Activated gamma-delta T cell treated with Interleukin-2 at 50 U/mL for 16 hours (primary cell): ENCODE data around the gene POLN.

Experiments used
- DNase-seq: peaks from one replicate; pipeline ENCODE4 v3.0.0-alpha.2; 2020

Gene POLN

GRCh38 chr4:2066571-2067445 is 175.1 kb downstream of the POLN start:
- no peak for DNase-seq

GRCh38 chr4:2066011-2066551 is 175.8 kb downstream of the POLN start:
- no peak for DNase-seq

DNA sequence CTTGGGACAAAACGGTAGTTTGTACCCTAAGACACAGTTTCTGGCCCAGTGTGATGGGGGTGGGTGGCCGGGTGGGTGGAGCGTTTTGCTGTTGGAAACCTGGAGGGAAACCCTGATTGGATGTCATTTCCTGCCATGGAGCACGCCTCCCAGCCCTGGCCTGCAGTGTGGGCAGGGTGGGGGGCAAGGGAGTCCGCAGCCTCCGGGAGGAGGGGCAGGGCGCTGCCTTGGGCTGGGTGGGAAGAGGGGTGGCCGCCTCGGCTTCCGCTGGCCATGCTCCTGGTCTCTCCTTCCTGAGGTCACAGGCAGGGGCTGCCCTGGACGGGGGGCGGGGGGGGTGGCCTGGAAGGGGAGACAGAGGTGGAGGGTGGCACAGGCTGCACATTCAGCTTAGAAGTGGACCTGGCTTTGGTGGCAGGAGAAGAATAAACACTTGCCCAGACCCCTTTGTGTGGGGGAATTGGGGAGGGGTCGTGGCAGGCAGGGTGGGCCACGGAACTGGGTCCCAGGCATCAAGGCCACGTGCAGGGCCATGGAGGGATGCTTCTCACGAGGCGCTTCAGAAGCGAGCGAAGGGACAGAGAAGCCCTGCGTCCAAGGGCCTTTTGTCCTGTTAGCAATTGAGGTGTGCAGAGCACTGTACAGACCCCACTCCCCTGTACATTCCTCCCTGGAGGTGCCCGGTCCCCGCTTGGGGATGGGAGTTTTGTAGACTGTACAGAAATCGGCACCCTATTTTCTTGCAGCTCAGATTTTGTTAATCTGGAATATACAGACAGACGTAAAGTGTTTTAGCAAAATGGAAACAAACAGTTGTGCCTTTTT is 176.6 kb downstream of the POLN start:
- DNase-seq: no peak

DNA sequence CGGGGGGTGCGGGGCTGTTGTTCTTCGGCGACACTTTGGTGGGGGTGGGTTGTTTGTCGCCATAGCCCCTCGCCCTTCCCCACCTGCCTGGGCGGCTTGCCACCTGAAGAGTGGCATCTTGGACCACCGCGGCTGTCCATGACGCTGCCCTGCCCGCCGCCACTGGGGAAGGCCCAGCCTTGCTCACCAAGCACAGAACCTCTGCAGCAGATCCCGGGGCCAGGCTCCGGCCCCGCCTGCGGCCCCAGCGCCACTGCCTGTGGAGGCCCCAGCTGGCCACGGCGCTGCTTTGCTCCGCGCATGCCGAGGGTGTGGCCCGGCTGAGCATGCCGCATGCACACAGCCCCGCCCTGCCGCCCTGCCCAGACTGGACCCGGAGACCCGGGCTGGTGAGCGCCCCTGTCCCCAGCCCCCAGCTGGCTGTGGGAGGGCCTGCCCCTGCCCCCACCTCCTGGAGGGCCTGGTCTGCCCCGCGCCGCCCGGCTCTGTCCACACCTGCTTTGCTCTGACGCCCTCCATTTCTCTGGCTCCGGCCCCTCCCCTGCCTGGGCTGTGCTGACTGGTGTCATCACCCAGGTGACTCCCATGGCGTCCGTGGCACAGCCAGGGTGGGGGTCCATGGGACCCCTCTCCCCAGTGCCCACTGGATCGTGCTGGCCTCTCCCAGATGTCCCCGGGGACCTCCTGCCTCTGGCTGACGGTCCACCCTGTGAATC is 177.5 kb downstream of the POLN start:
- no peak for DNase-seq

- no peak for DNase-seq
Measured at GRCh38 chr4:2063557-2064275, 178.2 kb downstream of the POLN start.

DNA sequence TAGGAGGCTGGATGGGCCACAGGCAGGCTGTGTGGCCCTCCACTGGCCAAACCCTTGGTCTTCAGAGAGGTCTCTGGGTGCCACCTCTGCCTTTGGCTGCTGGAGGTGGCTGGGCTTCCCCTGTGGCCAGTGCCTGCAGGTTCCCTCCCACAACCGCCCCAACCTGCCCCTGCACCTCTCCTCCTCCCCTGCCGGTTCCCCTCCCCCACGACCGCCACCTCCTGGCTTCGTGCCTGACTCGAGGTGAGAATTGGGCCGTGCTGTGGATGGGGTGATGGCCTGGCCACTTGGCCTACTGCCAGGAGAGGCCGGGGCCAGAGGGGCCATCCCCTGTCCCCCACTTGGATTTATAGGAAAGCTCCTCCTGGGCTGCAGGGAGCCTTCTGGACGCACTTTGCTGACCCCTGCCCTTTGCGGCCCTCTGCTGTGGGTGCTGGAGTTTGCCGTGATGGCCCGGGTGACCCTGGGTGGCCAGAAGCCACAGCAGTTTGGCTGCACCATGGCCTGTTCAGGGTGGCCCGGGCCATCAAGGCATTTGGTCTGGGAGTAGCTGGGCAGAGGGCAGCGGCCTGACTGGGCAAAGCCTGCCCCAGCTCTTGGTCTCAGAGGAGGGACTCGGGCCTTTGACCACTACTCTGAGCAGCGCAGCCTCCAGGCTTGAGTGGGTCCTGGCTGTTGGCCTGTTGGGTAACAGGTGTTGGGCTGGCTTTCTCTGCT is 179.0 kb downstream of the POLN start:
- DNase-seq: no peak

DNA sequence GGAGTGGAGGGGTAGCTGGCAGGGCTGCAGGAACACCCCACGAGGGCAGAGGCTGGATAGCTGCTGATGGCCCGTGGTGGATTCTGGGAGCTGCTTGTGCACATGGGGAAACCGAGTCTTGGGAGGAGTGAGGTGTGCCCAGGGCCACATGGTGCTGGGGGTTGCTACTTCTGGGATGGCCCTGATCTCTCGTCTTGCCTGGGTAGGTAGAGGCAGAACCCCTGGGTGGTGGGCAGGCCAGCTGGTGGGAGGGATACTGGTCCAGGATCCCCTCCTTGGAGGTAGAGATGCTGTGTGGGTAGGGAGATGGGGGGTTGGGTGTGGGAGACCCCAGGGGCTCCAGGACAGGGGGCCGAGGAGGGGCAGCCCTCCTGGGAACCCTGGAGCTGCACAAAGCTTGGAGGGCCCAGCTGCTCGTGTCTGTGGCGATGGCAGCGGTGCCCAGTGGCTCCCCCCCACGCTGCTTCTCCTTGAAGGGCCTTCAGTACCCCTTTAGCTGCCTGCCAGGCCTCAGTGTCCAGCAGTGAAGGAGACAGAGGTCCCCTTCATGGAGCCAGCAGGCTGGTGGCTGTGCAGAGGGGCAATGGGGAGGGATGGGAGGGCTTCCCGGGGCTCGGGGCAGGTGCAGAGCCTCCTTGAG is 179.6 kb downstream of the POLN start:
- DNase-seq: no peak

DNA sequence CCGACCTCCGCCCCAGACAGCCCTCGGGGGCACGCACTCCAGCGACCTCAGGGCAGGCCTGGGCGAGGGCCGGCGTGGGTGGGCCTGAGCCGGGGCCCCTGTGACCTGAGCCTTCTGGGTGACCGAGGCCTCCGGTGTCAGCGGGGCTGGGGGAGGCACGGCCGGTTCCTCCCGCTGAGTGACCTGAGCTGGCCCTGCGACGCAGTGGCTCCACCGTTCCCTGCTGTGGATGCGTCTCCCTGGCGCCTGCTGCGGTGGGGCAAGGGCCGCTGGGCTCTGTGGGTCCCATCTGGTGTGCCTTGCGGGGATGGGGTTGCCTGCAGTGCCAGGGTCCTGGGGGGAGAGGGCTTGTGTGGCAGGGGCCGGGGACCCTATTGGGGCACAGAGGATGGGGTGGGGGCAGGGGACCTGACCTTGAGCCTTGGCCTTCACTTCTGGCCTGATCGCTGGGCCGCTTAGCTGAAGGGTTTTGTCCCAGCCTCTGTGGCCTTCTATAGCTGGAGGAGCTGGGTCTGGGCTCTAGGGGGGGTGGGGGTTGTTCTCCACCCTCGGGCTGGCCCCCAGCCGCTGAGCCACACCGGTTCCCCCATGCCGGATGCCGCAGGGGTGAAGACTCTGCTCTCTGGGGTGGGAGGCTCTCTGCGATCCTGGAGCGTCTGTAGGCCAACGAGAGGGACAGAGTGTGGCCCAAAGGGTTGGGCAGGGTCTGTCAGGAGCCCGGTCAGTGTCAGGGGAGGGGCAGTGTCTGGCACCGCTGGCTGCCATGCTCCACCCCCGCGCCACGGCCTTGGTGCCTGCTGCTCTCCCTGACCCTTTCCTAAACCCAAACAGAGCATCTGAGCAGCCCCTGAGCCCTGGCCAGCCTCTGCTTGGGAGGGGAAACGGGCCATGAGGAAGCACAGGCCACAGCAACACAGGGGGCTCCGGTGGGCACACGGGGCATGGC is 180.5 kb downstream of the POLN start:
- no peak for DNase-seq

DNA sequence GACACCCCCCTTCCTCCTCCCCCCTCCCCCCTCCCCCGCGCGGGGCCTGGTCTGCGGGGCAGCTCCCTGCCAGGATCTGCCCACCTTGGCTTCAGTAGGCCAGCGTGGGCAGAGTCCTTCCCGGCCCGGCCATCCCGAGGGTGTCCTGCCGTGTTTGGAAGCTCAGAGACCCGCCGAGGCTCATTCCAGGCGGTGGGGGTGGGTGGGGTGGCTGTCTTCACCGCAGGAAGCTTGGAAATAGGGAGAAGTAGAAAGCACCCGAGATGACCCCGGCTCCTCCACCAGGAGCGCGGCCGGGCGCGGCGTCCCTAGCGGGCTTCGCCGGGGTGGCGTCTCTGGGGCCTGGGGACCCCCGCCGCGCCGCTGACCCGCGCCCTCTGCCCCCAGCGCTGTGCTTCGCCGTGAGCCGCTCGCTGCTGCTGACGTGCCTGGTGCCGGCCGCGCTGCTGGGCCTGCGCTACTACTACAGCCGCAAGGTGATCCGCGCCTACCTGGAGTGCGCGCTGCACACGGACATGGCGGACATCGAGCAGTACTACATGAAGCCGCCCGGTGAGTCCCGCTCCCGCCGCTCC is 181.2 kb downstream of the POLN start:
- no peak for DNase-seq

DNA sequence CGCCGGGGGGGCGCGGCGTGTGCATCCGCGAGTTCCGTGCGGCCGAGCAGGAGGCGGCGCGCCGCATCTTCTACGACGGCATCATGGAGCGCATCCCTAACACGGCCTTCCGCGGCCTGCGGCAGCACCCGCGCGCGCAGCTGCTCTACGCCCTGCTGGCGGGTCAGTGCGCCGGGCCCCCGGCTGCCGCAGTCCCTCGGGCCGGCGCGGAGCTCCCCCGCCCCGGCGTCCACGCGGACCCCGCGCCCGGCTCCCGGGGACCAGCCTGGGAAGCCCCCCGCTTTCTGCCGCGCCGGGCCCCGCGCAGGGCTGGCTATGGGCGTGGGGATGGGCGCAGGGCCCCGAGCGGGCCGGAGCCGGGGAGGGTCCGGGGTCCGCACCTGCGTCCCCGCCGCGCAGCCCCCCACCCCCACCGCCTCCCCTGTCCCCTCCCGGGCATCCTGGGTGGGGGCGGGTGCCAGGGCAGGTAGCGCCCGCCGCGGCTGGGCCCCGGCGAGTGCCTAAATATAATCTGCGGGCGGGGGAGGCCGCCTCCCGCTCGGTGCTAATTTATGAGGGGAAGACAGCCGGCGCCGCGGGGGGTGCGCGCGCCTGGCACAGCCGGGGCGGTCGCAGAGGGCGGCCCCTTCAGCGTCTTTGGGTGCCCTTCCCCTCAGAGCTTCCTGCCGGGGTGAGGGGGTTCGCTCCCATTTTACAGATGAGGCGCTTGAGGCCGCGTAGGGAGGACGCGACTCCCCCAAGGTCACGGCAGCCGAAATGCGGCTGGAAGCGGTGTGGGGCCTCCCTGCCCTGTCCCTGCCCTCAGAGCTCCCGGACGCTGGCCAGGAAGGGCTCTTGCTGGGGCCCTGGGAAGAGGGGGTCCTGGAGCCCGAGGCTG is 182.0 kb downstream of the POLN start:
- DNase-seq: no peak

- DNase-seq: no peak
Measured at GRCh38 chr4:2059046-2059725, 182.7 kb downstream of the POLN start, which contains the start of gene NAT8L. NAT8L (plus strand) TSS chr4:2059327; CDS start chr4:2059512, 185 bp downstream.

DNA sequence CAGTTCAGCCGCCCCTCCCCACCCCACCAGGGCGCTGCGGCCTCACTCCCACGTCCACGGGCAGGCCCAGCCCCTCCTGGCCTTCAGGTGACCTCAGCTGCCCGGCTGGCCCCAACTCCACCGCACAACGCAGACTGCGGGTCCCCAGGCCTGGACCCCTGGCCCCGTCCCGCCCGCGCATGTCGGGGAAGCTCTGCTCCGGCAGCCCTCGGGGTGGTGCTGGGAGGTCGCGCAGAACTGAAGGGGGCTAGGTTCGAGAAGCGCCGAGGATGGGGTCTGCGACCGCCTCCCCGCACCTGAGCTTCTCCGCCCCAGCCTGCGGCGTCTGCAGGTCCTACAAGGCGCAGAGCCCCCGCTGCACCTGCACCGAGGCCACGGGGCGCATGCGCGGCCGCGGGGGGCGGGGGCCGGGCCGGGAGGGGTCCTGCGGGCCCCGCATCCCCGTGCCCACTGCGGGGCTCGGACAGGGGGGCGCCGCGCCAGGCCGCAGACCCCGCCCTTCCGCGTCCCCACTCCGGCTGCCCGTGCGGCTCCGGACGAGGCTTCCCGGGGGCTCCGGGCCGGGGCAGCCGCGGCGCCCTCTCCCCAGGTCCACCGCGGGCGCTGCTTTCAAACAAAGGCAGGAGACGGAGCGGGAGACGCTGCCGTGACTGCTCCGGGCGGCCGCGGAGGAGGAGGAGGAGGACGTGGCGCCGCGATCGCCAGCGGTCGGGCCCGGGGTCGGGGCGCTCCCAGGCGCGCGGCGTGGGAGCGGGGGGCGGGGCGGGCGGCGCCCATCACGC is 183.5 kb downstream of the POLN start:
- no peak for DNase-seq

DNA sequence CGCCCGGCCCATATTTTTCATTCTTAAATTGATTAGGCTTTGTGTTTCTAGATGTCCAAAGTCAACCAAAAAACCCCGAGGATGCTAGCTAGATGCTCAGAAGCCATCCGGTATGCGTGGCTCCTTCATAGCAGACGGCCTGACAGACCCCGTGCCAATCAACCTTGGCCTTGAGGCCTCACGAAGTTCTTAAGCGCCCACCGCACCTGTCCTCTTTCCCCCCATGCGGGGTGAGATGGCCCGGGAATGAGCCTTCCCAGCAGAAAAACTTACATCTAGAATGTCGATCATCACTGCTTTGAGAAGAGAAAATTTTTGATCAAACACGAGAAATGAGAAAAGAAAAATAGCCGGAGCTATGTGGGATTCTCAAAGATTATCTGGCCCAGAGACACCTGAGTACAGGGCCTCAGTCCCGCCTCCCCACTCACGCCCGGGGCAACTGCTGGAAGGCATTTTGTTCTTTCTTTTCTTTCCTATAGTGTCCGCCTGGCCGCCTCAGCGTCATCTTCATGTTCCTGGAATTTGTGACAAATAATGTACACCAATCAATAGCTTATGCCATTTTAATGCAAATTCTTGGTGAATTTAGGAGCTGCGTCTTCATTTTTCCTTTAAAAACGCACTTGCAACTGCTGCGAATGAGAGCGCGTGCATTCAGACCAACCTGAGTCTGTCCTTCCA is 184.4 kb downstream of the POLN start:
- no peak for DNase-seq

- no peak for DNase-seq
Measured at GRCh38 chr4:2054217-2054616, 187.7 kb downstream of the POLN start.

DNA sequence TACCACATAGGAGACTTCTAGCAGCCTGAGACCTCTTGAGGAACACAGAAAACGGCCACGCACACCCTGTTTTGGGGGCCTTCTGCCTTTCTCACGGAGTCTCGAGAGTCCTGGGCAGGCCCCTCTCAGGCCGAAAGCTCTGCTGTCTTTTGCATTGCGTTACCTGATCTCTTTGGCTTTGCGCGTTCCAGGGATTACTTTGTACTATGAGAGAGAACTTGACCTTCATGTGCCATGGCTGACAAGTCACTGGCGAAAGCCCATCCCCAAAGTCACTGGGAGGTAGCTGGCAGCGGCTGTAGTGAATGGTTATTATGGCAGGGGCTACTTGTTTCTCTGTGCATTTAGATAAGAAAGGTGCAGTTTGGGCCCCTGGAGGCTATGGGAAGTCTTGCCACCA is 190.8 kb downstream of the POLN start:
- DNase-seq: no peak

- DNase-seq: no peak
Measured at GRCh38 chr4:2049811-2050210, 192.1 kb downstream of the POLN start.
